A673 (cell line): ENCODE data around the gene ENTPD5. TPM values are rescaled to one million over a fixed set of nuclear protein-coding genes. Genes with fewer than 3 reads are reported as not detected.

Experiments
- BruUV-seq: library from RNA; stranded (reverse); fragments of 400-500 nt; replicated peaks from 2 replicates; lab custom pipeline; 2021; lab: Mats Ljungman, UMichigan
- CTCF ChIA-PET: fragments of 300-600 bp; sonication (Branson Sonifier 250); formaldehyde crosslinking; loops from one replicate; lab custom pipeline; 2022; ENCODE audit warnings: antibody characterized with exemption; lab: Charles Lee
- POLR2A ChIA-PET: fragments of 300-600 bp; sonication (Branson Sonifier 250); formaldehyde crosslinking; loops from one replicate; lab custom pipeline; 2022; ENCODE audit warnings: antibody characterized with exemption; ENCODE audit not compliant: low non-redundant PET; lab: Charles Lee
- DNase-seq: peaks from one replicate; pipeline ENCODE4 v3.0.0-alpha.2; 2015; ENCODE audit warnings: low spot score
- H3K27ac ChIP-seq: fragments of 200-600 bp; sonication (generic); 2 replicates; pipeline ENCODE4 v1.5.1; 2016; ENCODE audit warnings: mixed run types, low read depth, mild to moderate bottlenecking, mixed read lengths, antibody characterized with exemption, low read length; ENCODE audit not compliant: poor library complexity, severe bottlenecking
- H3K27me3 ChIP-seq: fragments of 200-600 bp; sonication (generic); replicated peaks from 2 replicates; pipeline ENCODE4 v1.6.1; 2017; ENCODE audit warnings: mixed run types, low read depth, mild to moderate bottlenecking, mixed read lengths, antibody characterized with exemption, low read length; ENCODE audit not compliant: insufficient read depth, poor library complexity
- H3K36me3 ChIP-seq: fragments of 200-600 bp; sonication (generic); 2 replicates; pipeline ENCODE4 v1.6.1; 2016; ENCODE audit warnings: mixed run types, mild to moderate bottlenecking, mixed read lengths, antibody characterized with exemption, low read length; ENCODE audit not compliant: insufficient read depth, poor library complexity, severe bottlenecking
- H3K4me1 ChIP-seq: fragments of 200-600 bp; sonication (generic); 2 replicates; pipeline ENCODE4 v1.6.1; 2017; ENCODE audit warnings: mixed run types, mild to moderate bottlenecking, mixed read lengths, antibody characterized with exemption, low read length; ENCODE audit not compliant: insufficient read depth, poor library complexity, severe bottlenecking
- H3K4me3 ChIP-seq: fragments of 200-600 bp; sonication (generic); 2 replicates; pipeline ENCODE4 v1.5.1; 2016; ENCODE audit warnings: low read depth, mixed run types, mild to moderate bottlenecking, mixed read lengths, low read length; ENCODE audit not compliant: poor library complexity, severe bottlenecking
- H3K9me3 ChIP-seq: fragments of 200-600 bp; sonication (generic); 2 replicates; pipeline ENCODE4 v1.6.1; 2016; ENCODE audit warnings: mixed run types, low read depth, mild to moderate bottlenecking, mixed read lengths, antibody characterized with exemption, low read length; ENCODE audit not compliant: poor library complexity, severe bottlenecking
- EZH2 ChIP-seq: fragments of 200-600 bp; sonication (generic); IDR thresholded peaks from 2 replicates; pipeline ENCODE4 v1.6.1; 2017; ENCODE audit warnings: borderline replicate concordance, low read depth, mild to moderate bottlenecking, mixed read lengths, antibody characterized with exemption, low read length; ENCODE audit not compliant: poor library complexity, severe bottlenecking
- intact Hi-C: fragments of 100-400 bp; cut with micrococcal nuclease; formaldehyde crosslinking; loops from one replicate; pipeline ENCODE4 v1.10.0; 2022; ENCODE audit not compliant: unreplicated experiment
- total RNA-seq: library from RNA; stranded (reverse); gene quantifications from 2 replicates; pipeline ENCODE4 v1.2.3, GENCODE V29; 2021
- TF ChIP-seq, protein P1 (sequence below): fragments of 300-800, 200-600 bp; sonication (generic); conservative IDR thresholded peaks from 2 replicates; pipeline ENCODE4 v1.5.1; 2017; ENCODE audit warnings: low read depth, mild to moderate bottlenecking, antibody characterized with exemption, low read length, moderate library complexity, mixed read lengths

The ENTPD5 gene
- total RNA-seq, 1 experiment from 2014 or later = 14.6 TPM

DNA sequence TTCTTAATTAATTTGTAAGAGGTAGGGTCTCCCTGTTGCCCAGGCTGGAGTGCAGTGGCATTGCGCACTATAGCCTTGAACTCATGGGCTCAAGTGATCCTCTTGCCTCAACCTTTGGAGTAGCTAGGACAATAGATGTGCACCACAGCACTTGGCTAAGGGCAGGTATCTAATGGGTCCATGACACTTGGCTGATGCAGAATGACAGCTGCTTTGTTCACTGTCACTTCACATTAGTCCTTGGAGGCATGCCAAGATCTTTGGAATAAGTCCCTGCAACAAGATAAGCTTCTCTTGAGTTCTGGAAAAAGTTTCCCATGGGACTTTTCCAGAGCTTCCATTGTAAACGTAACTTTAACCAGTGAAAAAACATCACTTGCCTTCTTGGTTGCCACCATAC is 45.6 kb downstream of the ENTPD5 start:
- no peak overlapping the region for H3K27ac ChIP-seq
- H3K9me3 ChIP-seq = no peaks in the 10 kb centered on the region
- ChIA-PET CTCF (no interaction called here), POLR2A (no interaction called here)
- TF ChIP-seq, protein P1, sequence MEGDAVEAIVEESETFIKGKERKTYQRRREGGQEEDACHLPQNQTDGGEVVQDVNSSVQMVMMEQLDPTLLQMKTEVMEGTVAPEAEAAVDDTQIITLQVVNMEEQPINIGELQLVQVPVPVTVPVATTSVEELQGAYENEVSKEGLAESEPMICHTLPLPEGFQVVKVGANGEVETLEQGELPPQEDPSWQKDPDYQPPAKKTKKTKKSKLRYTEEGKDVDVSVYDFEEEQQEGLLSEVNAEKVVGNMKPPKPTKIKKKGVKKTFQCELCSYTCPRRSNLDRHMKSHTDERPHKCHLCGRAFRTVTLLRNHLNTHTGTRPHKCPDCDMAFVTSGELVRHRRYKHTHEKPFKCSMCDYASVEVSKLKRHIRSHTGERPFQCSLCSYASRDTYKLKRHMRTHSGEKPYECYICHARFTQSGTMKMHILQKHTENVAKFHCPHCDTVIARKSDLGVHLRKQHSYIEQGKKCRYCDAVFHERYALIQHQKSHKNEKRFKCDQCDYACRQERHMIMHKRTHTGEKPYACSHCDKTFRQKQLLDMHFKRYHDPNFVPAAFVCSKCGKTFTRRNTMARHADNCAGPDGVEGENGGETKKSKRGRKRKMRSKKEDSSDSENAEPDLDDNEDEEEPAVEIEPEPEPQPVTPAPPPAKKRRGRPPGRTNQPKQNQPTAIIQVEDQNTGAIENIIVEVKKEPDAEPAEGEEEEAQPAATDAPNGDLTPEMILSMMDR = no peak
- TF ChIP-seq EZH2 = no peak
- H3K4me3 ChIP-seq = no peak overlapping the region
- no peaks in the 10 kb centered on the region for H3K36me3 ChIP-seq
- H3K27me3 ChIP-seq = no peaks in the 10 kb centered on the region
- DNase-seq = peak; percentile 28
- no peaks in the 10 kb centered on the region for H3K4me1 ChIP-seq
- intact Hi-C loops = no loop called here
- BruUV-seq = no TSS peak

DNA sequence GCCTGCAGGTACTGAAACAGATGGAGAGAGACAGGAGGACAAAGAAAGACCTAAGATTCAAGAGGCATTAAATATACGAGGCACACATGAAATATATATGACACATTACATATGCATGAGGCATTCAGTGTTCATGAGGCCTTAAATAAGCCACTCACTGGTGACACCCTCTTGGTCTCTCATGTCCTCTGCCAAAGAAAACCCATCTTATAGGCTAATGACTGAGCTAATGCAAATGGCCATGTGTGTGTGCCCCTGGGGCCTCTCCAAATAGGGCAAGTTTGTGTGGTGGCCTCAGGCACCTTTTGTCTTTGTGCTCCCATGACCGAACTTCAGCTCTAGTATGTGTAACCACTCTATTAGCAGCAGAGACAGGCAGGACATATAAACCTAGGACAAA is 50.2 kb downstream of the ENTPD5 start:
- no peak for DNase-seq
- Histone ChIP-seq H3K36me3 (peaks cover under 1% of the 10 kb centered on the region), H3K27ac (no peak overlapping the region), H3K4me1 (peaks cover 4% of the 10 kb centered on the region), H3K4me3 (no peak overlapping the region), H3K9me3 (no peaks in the 10 kb centered on the region), H3K27me3 (no peaks in the 10 kb centered on the region)
- ChIA-PET CTCF (interaction anchor here (0.5 kb wide), 1 partner anchor 11 kb away, joined by 7 read pairs; no protein-coding TSS in a partner anchor), POLR2A (no interaction called here)
- BruUV-seq = no TSS peak
- intact Hi-C loops = no loop called here
- TF ChIP-seq EZH2 = no peak
- TF ChIP-seq, protein P1 = no peak

DNA sequence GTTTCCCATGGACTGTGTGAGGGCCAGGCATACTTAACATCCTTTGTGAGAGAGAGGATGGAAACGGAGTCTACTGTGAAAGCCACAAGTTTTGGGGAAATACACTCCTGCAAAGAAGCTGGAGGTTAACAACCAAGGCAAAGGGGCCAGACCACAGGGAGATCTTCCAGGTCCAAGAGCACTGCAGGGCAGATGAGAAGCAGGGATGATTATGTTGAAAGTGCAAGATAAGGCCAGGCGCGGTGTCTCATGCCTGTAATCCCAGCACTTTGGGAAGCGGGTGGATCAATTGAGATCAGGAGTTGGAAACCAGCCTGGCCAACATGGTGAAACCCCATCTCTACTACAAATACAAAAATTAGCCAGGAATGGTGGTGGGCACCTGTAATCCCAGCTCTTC is 53.9 kb downstream of the ENTPD5 start:
- DNase-seq = no peak
- no peaks in the 10 kb centered on the region for H3K9me3 ChIP-seq
- H3K4me3 ChIP-seq = no peak overlapping the region
- TF ChIP-seq EZH2 = no peak
- TF ChIP-seq, protein P1 = no peak
- no peaks in the 10 kb centered on the region for H3K27me3 ChIP-seq
- peaks cover 4% of the 10 kb centered on the region for H3K4me1 ChIP-seq
- no peak overlapping the region for H3K27ac ChIP-seq
- BruUV-seq = no TSS peak
- POLR2A ChIA-PET = no interaction called here
- intact Hi-C loops = no loop called here
- H3K36me3 ChIP-seq = peaks cover 26% of the 10 kb centered on the region
- CTCF ChIA-PET = no interaction called here
